ENCODE data around the gene REEP2.
"Not testable (repeated sequence)": the region's sequence is repeated elsewhere in the genome, so short reads cannot be mapped to it uniquely, and the experiment has no call there.

Gene REEP2

GRCh38 chr5:138438724-138439476 lies at the start of gene REEP2:
REEP2 (plus strand) TSS chr5:138439057; CDS start chr5:138439209, 152 bp downstream.
- DNase-seq: peak; percentile 53

- DNase-seq: no peak
Observed at GRCh38 chr5:138389332-138389731, 49.5 kb upstream of the REEP2 start.

GRCh38 chr5:138389911-138390310 lies 48.9 kb upstream of the REEP2 start:
- not testable (repeated sequence) for DNase-seq

- DNase-seq: no peak
Observed at GRCh38 chr5:138391859-138392386, 46.9 kb upstream of the REEP2 start.

GRCh38 chr5:138402640-138403039 lies 36.2 kb upstream of the REEP2 start:
- no peak for DNase-seq

GRCh38 chr5:138408023-138408422 lies 30.8 kb upstream of the REEP2 start:
- DNase-seq: no peak

- DNase-seq: not testable (repeated sequence)
Observed at GRCh38 chr5:138410996-138411640, 27.7 kb upstream of the REEP2 start.

GRCh38 chr5:138418444-138418843 lies 20.4 kb upstream of the REEP2 start:
- no peak for DNase-seq

GRCh38 chr5:138425079-138425478 lies 13.8 kb upstream of the REEP2 start:
- no peak for DNase-seq

GRCh38 chr5:138435943-138436342 lies 2.9 kb upstream of the REEP2 start:
- no peak for DNase-seq

GRCh38 chr5:138438003-138438723 lies 694 bp upstream of the REEP2 start:
- DNase-seq: no peak

GRCh38 chr5:138439477-138440158 lies 761 bp downstream of the REEP2 start:
- no peak for DNase-seq

- DNase-seq: no peak
Observed at GRCh38 chr5:138440159-138441073, 1.6 kb downstream of the REEP2 start.

- DNase-seq: no peak
Observed at GRCh38 chr5:138441221-138441620, 2.4 kb downstream of the REEP2 start.

- no peak for DNase-seq
Observed at GRCh38 chr5:138444078-138444773, 5.4 kb downstream of the REEP2 start.

- DNase-seq: no peak
Observed at GRCh38 chr5:138444774-138445546, 6.1 kb downstream of the REEP2 start.

- DNase-seq: no peak
Observed at GRCh38 chr5:138445547-138446271, 6.9 kb downstream of the REEP2 start.

- no peak for DNase-seq
Observed at GRCh38 chr5:138448070-138448469, 9.2 kb downstream of the REEP2 start.
